Measurements from ENCODE around the gene GIMAP2. TPM values are rescaled to one million over a fixed set of nuclear protein-coding genes. Genes with fewer than 3 reads are reported as not detected.

Gene GIMAP2
- polyA plus RNA-seq, 1 donor (not counting 4 experiments of a cell fraction or from before 2014, with no cell fraction given): 3.2 TPM

- no peaks in the 10 kb centered on the region for H3K79me2 ChIP-seq (ENCODE audit: control insufficient read depth, insufficient read depth, low read length)
- no peak for DNase-seq (ENCODE audit: low read depth, low spot score)
- no peak for FAIRE-seq
- no peaks in the 10 kb centered on the region for H3K9me1 ChIP-seq (ENCODE audit: control insufficient read depth, extremely low read depth, insufficient read depth, low read length)
- no peaks in the 10 kb centered on the region for H3K27me3 ChIP-seq (ENCODE audit: control insufficient read depth, extremely low read depth, insufficient read depth, low read length)
- H4K20me1 ChIP-seq (ENCODE audit: control insufficient read depth, extremely low read depth, insufficient read depth, low read length): no peaks in the 10 kb centered on the region
- no peak overlapping the region for H3K4me3 ChIP-seq (ENCODE audit: control insufficient read depth in 2 of 3, extremely low read depth in 1 of 3, insufficient read depth in 2 of 3, low read depth in 1 of 3, low read length in 3 of 3)
- no peak overlapping the region for H2AFZ ChIP-seq (ENCODE audit: control insufficient read depth, low read length)
- H3K4me1 ChIP-seq (ENCODE audit: control insufficient read depth, extremely low read depth, insufficient read depth, low read length): no peaks in the 10 kb centered on the region
- H3K4me2 ChIP-seq (ENCODE audit: control insufficient read depth, extremely low read depth, insufficient read depth, low read depth, low read length): no peak overlapping the region
- TF ChIP-seq CTCF (optimal IDR thresholded peaks at IDR 0.05 in 1 of 3, IDR thresholded peaks at IDR 0.05 in 1 of 3, conservative IDR thresholded peaks at IDR 0.05 in 1 of 3; ENCODE audit: extremely low read depth in 1 of 3, insufficient read depth in 2 of 3, low read length in 3 of 3) (no peak), EZH2 (IDR thresholded peaks at IDR 0.05; ENCODE audit: low read length) (no peak)
- no peak overlapping the region for H3K9ac ChIP-seq (ENCODE audit: control insufficient read depth, extremely low read depth, insufficient read depth, low read length)
- no peaks in the 10 kb centered on the region for H3K36me3 ChIP-seq (ENCODE audit: control insufficient read depth in 2 of 2, extremely low read depth in 1 of 2, insufficient read depth in 2 of 2, low read length in 2 of 2)
- no peak overlapping the region for H3K27ac ChIP-seq (ENCODE audit: control insufficient read depth, insufficient read depth, low read length)
- H3K9me3 ChIP-seq (ENCODE audit: control insufficient read depth, low read depth, low read length): no peaks in the 10 kb centered on the region
- dilution Hi-C loops (cut with MboI; ENCODE audit: extremely low pct_ligation_motif_present, low sequenced_read_pairs): no loop called here
These were observed 30.8 kb upstream of the GIMAP2 start for GRCh38 chr7:150654692-150655091.

GRCh38 chr7:150656047-150656446, 29.5 kb upstream of the GIMAP2 start:
- Histone ChIP-seq H3K9ac (ENCODE audit: control insufficient read depth, extremely low read depth, insufficient read depth, low read length) (no peak overlapping the region), H3K27ac (ENCODE audit: control insufficient read depth, insufficient read depth, low read length) (no peak overlapping the region), H3K27me3 (ENCODE audit: control insufficient read depth, extremely low read depth, insufficient read depth, low read length) (no peaks in the 10 kb centered on the region), H3K9me1 (ENCODE audit: control insufficient read depth, extremely low read depth, insufficient read depth, low read length) (no peaks in the 10 kb centered on the region), H3K4me1 (ENCODE audit: control insufficient read depth, extremely low read depth, insufficient read depth, low read length) (no peaks in the 10 kb centered on the region), H3K9me3 (ENCODE audit: control insufficient read depth, low read depth, low read length) (no peaks in the 10 kb centered on the region), H3K36me3 (ENCODE audit: control insufficient read depth in 2 of 2, extremely low read depth in 1 of 2, insufficient read depth in 2 of 2, low read length in 2 of 2) (no peaks in the 10 kb centered on the region), H4K20me1 (ENCODE audit: control insufficient read depth, extremely low read depth, insufficient read depth, low read length) (no peaks in the 10 kb centered on the region), H3K4me2 (ENCODE audit: control insufficient read depth, extremely low read depth, insufficient read depth, low read depth, low read length) (no peak overlapping the region), H2AFZ (ENCODE audit: control insufficient read depth, low read length) (no peak overlapping the region), H3K4me3 (ENCODE audit: control insufficient read depth in 2 of 3, extremely low read depth in 1 of 3, insufficient read depth in 2 of 3, low read depth in 1 of 3, low read length in 3 of 3) (no peak overlapping the region), H3K79me2 (ENCODE audit: control insufficient read depth, insufficient read depth, low read length) (no peaks in the 10 kb centered on the region)
- TF ChIP-seq EZH2 (IDR thresholded peaks at IDR 0.05; ENCODE audit: low read length): no peak
- TF ChIP-seq CTCF (optimal IDR thresholded peaks at IDR 0.05 in 1 of 3, IDR thresholded peaks at IDR 0.05 in 1 of 3, conservative IDR thresholded peaks at IDR 0.05 in 1 of 3; ENCODE audit: extremely low read depth in 1 of 3, insufficient read depth in 2 of 3, low read length in 3 of 3): no peak
- DNase-seq (ENCODE audit: low read depth, low spot score) (no peak), FAIRE-seq (no peak)
- dilution Hi-C loops (cut with MboI; ENCODE audit: extremely low pct_ligation_motif_present, low sequenced_read_pairs): no loop called here

Measured in keratinocyte (primary cell).